OCI-LY7 (cell line): ENCODE data around the gene PSD2. TPM values are rescaled to one million over a fixed set of nuclear protein-coding genes. Genes with fewer than 3 reads are reported as not detected.
A peak's percentile ranks its signal among the peaks of the same experiment; 100 is the strongest.

ENCODE experiments used
- BruUV-seq: library from RNA; stranded (reverse); fragments of 400-500 nt; replicated peaks from 2 replicates; lab custom pipeline; 2021; lab: Mats Ljungman, UMichigan
- CTCF ChIA-PET: fragments of 300-600 bp; sonication (Branson Sonifier 250); formaldehyde crosslinking; loops from one replicate; lab custom pipeline; 2022; ENCODE audit warnings: antibody characterized with exemption; ENCODE audit not compliant: unreplicated experiment; lab: Charles Lee
- POLR2A ChIA-PET: fragments of 300-600 bp; sonication (Branson Sonifier 250); formaldehyde crosslinking; loops from one replicate; lab custom pipeline; 2022; ENCODE audit warnings: antibody characterized with exemption; lab: Charles Lee
- DNase-seq: peaks from one replicate; pipeline ENCODE4 v3.0.0-alpha.2; 2015; ENCODE audit warnings: low spot score
- H2AFZ ChIP-seq: fragments of 200-600 bp; sonication (generic), shearing (Covaris generic); 2 replicates; pipeline ENCODE4 v1.6.1; 2014; ENCODE audit warnings: mild to moderate bottlenecking, antibody characterized with exemption, low read length, moderate library complexity
- H3K27ac ChIP-seq: fragments of 200-600 bp; sonication (generic); 2 replicates; pipeline ENCODE4 v1.5.1; 2014; ENCODE audit warnings: mixed run types, low read depth, mild to moderate bottlenecking, moderate library complexity, low read length, inconsistent platforms; ENCODE audit not compliant: poor library complexity, severe bottlenecking
- H3K36me3 ChIP-seq: fragments of 200-600 bp; sonication (generic); 2 replicates; pipeline ENCODE4 v1.6.1; 2014; ENCODE audit warnings: mild to moderate bottlenecking, antibody characterized with exemption, low read length, moderate library complexity, mixed read lengths; ENCODE audit not compliant: insufficient read depth
- H3K4me1 ChIP-seq: fragments of 200-600 bp; sonication (generic); 2 replicates; pipeline ENCODE4 v1.5.1; 2014; ENCODE audit warnings: mild to moderate bottlenecking, low read length; ENCODE audit not compliant: insufficient read depth, poor library complexity, severe bottlenecking
- H3K4me2 ChIP-seq: fragments of 200-600 bp; sonication (generic); 2 replicates; pipeline ENCODE4 v1.6.1; 2014; ENCODE audit warnings: mild to moderate bottlenecking, low read length
- H3K4me3 ChIP-seq: fragments of 200-600 bp; sonication (generic); 2 replicates; pipeline ENCODE4 v1.5.1; 2014; ENCODE audit warnings: mild to moderate bottlenecking, low read depth, low read length; ENCODE audit not compliant: poor library complexity, severe bottlenecking
- H3K79me2 ChIP-seq: fragments of 200-600 bp; sonication (generic); 2 replicates; pipeline ENCODE4 v1.6.1; 2016; ENCODE audit warnings: low read depth, mild to moderate bottlenecking, low read length, moderate library complexity, mixed read lengths; ENCODE audit not compliant: insufficient read depth
- H3K9me2 ChIP-seq: fragments of 200-600 bp; sonication (generic); 2 replicates; pipeline ENCODE4 v1.6.1; 2016; ENCODE audit warnings: mild to moderate bottlenecking, low read length, mixed read lengths; ENCODE audit not compliant: insufficient read depth
- H3K9me3 ChIP-seq: fragments of 200-600 bp; sonication (generic); 2 replicates; pipeline ENCODE4 v1.6.1; 2014; ENCODE audit warnings: mild to moderate bottlenecking, mixed run types, low read length, mixed read lengths
- H4K20me1 ChIP-seq: fragments of 200-600 bp; sonication (generic); 2 replicates; pipeline ENCODE4 v1.6.1; 2014; ENCODE audit warnings: mild to moderate bottlenecking, antibody characterized with exemption, low read length, moderate library complexity, mixed read lengths; ENCODE audit not compliant: insufficient read depth
- EZH2phosphoT487 ChIP-seq: fragments of 200-600 bp; sonication (generic); IDR thresholded peaks from 2 replicates; pipeline ENCODE4 v1.6.1; 2018; ENCODE audit warnings: low read depth, borderline replicate concordance, mild to moderate bottlenecking, mixed run types, antibody characterized with exemption, low read length, moderate library complexity, mixed read lengths
- intact Hi-C: fragments of 100-400 bp; cut with micrococcal nuclease; formaldehyde crosslinking; loops from one replicate; pipeline ENCODE4 v1.10.0; 2022; ENCODE audit not compliant: unreplicated experiment
- total RNA-seq, 2 experiments: library from RNA; depleted of rRNA in 1 of 2; stranded (reverse); fragments of >200 nt in 1 of 2; shearing (Covaris generic) in 1 of 2; gene quantifications; 2 replicates each; pipeline ENCODE4 v1.2.3, GENCODE V29; 2014 to 2022
- TF ChIP-seq, protein P1 (sequence below): fragments of 200-600 bp; sonication (generic); conservative IDR thresholded peaks from 2 replicates; pipeline ENCODE4 v1.5.1; 2014; ENCODE audit warnings: mild to moderate bottlenecking, antibody characterized with exemption, low read length, moderate library complexity, mixed read lengths

Gene PSD2
- total RNA-seq, 2 experiments from 2014 or later, result 0.11 to 0.13 TPM

DNA sequence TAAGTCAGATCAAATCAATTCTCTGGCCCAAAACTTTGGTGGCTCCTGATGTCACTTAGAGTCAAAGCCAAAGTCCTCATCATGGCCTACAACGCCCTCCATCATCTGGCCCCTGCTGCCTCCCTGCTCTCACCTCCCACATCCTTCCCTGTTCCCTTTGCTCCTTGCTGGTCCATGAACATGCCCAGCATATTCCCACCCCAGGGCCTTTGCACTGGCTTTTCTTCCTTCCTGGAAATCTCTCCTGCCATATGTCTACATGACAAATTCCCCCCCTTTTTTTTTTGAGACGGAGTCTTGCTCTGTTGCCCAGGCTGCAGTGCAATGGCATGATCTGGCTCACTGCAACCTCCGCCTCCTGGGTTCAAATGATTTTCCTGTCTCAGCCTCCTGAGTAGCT is 11.1 kb upstream of the PSD2 start:
- H3K4me3 ChIP-seq, result no peak overlapping the region
- DNase-seq, result no peak
- H2AFZ ChIP-seq, result no peak overlapping the region
- H3K4me1 ChIP-seq, result no peaks in the 10 kb centered on the region
- ChIA-PET CTCF (no interaction called here), POLR2A (no interaction called here)
- H3K36me3 ChIP-seq, result no peaks in the 10 kb centered on the region
- H3K27ac ChIP-seq, result no peak overlapping the region
- TF ChIP-seq, protein P1, sequence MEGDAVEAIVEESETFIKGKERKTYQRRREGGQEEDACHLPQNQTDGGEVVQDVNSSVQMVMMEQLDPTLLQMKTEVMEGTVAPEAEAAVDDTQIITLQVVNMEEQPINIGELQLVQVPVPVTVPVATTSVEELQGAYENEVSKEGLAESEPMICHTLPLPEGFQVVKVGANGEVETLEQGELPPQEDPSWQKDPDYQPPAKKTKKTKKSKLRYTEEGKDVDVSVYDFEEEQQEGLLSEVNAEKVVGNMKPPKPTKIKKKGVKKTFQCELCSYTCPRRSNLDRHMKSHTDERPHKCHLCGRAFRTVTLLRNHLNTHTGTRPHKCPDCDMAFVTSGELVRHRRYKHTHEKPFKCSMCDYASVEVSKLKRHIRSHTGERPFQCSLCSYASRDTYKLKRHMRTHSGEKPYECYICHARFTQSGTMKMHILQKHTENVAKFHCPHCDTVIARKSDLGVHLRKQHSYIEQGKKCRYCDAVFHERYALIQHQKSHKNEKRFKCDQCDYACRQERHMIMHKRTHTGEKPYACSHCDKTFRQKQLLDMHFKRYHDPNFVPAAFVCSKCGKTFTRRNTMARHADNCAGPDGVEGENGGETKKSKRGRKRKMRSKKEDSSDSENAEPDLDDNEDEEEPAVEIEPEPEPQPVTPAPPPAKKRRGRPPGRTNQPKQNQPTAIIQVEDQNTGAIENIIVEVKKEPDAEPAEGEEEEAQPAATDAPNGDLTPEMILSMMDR, result no peak
- TF ChIP-seq EZH2phosphoT487, result no peak
- no peak overlapping the region for H3K4me2 ChIP-seq
- no peaks in the 10 kb centered on the region for H3K9me2 ChIP-seq
- no peaks in the 10 kb centered on the region for H3K9me3 ChIP-seq
- BruUV-seq, result no TSS peak
- intact Hi-C loops, result no loop called here
- H4K20me1 ChIP-seq, result no peaks in the 10 kb centered on the region
- no peaks in the 10 kb centered on the region for H3K79me2 ChIP-seq

DNA sequence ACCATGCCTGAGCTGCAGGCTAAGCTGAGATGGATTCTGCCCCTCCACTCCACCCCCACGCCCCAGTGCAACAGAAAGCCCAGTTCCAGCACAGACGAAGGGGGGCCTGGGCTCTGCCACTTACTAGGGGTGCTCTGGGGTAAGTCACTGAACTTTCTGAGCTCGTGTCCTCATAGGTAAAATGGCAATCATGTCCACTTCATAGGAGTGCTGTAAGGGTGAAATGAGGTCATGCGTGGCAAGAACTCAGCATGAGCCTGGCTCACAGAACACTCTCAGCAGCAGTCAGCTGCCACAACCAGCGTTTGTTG is 8.4 kb upstream of the PSD2 start:
- ChIA-PET POLR2A (no interaction called here), CTCF (interaction anchor here (0.6 to 1.2 kb wide), 6 partner anchors 11 to 320 kb away, joined by 3 to 13 read pairs (median 4); no protein-coding TSS in a partner anchor)
- H3K4me1 ChIP-seq, result no peaks in the 10 kb centered on the region
- no peak overlapping the region for H3K4me3 ChIP-seq
- H2AFZ ChIP-seq, result no peak overlapping the region
- DNase-seq, result no peak
- intact Hi-C loops, result loop anchor here (1.0 to 5.0 kb wide), 4 partner anchors 57 to 370 kb away; no protein-coding TSS in a partner anchor
- H4K20me1 ChIP-seq, result no peaks in the 10 kb centered on the region
- H3K4me2 ChIP-seq, result 0 out of 2 replicates have a peak overlapping the region, but pooled peaks have one; percentile 79
- no peaks in the 10 kb centered on the region for H3K9me2 ChIP-seq
- H3K27ac ChIP-seq, result no peak overlapping the region
- no peaks in the 10 kb centered on the region for H3K79me2 ChIP-seq
- H3K36me3 ChIP-seq, result no peaks in the 10 kb centered on the region
- TF ChIP-seq EZH2phosphoT487, result no peak
- TF ChIP-seq, protein P1, result no peak
- H3K9me3 ChIP-seq, result no peaks in the 10 kb centered on the region
- BruUV-seq, result no TSS peak

DNA sequence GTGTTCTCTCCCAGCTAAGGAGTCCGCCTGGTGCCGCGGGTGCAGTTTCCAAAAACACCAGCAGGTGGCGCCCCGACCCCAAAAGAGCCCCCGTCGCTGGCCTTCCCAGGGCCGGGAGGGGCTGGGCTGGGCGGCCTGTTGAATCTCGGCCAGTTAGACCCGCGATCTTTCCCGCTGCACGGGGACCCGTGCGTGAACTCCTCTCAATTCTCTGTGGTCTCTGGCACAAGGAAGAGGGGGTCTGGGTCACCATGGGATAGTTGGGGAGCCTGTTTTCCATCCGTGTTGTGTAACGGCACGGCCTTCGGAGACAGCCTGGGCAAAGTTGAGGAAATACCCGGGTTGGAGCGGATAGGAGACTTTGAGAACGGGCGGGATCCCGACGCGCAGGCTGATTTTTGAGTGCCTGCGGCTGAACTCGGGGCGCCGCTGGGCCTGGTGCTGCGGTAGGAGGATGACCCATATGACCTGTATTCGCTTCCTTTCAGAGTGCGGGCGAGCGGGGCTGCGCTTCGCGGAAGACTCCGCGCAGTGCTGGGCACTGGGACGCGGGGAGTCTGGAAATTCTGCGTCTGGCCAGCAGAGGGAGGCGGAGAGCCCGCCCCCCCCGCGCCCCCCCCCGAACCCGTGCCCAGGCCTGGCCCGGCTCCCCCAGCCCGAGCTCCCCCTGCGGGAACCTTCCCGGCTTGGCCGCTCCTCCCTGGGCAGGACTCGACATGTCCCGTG is 7.9 kb upstream of the PSD2 start:
- intact Hi-C loops, result loop anchor here (1.0 to 5.0 kb wide), 4 partner anchors 57 to 370 kb away; no protein-coding TSS in a partner anchor
- H3K27ac ChIP-seq, result no peak overlapping the region
- H3K4me2 ChIP-seq, result peak overlapping the region; percentile 79
- TF ChIP-seq EZH2phosphoT487, result no peak
- TF ChIP-seq, protein P1, result peak; percentile 94
- no peaks in the 10 kb centered on the region for H3K9me2 ChIP-seq
- POLR2A ChIA-PET, result no interaction called here
- BruUV-seq, result no TSS peak
- H3K9me3 ChIP-seq, result no peaks in the 10 kb centered on the region
- no peaks in the 10 kb centered on the region for H4K20me1 ChIP-seq
- H3K36me3 ChIP-seq, result no peaks in the 10 kb centered on the region
- CTCF ChIA-PET, result interaction anchor here (0.6 to 1.2 kb wide), 6 partner anchors 11 to 320 kb away, joined by 3 to 13 read pairs (median 4); no protein-coding TSS in a partner anchor
- peak; percentile 67 for DNase-seq
- H3K79me2 ChIP-seq, result no peaks in the 10 kb centered on the region
- peak overlapping the region; percentile 30 for H3K4me3 ChIP-seq
- no peaks in the 10 kb centered on the region for H3K4me1 ChIP-seq
- peak overlapping the region; percentile 46; the same call in 1 of the 2 replicates for H2AFZ ChIP-seq
